ENCODE data around the gene PHF14. TPM values are rescaled to one million over a fixed set of nuclear protein-coding genes. Genes with fewer than 3 reads are reported as not detected.

Gene PHF14
- total and polyA plus RNA-seq, 4 experiments from 2014 or later, result 6.7 to 34.0 (median 22.6) TPM

GRCh38 chr7:11207565-11207964 is 233.9 kb downstream of the PHF14 start:
- H3K27me3 ChIP-seq (ENCODE audit: insufficient read depth, low read length), result no peaks in the 10 kb centered on the region
- peaks cover 0 to 4% of the 10 kb centered on the region in 2 donors for H3K27me3 Mint-ChIP-seq
- H3K27ac Mint-ChIP-seq, result no peak overlapping the region
- intact Hi-C loops (cut with micrococcal nuclease), result no loop called here
- H3K9me3 Mint-ChIP-seq, result no peaks in the 10 kb centered on the region
- H3K4me3 ChIP-seq (ENCODE audit: low read length in 2 of 2), result no peak overlapping the region
- H3K4me3 Mint-ChIP-seq, result no peak overlapping the region
- H3K36me3 ChIP-seq (ENCODE audit: insufficient read depth, low read length), result no peaks in the 10 kb centered on the region
- no peak for DNase-seq
- H3K36me3 Mint-ChIP-seq, result no peaks in the 10 kb centered on the region
- H3K27ac ChIP-seq (ENCODE audit: low read depth, low read length), result no peak overlapping the region
- CTCF ChIA-PET (ENCODE audit: partially characterized antibody), result no interaction called here
- POLR2A ChIA-PET (ENCODE audit: partially characterized antibody), result no interaction called here
- no peaks in the 10 kb centered on the region for H3K4me1 ChIP-seq (ENCODE audit: insufficient read depth, low read length)
- H3K4me1 Mint-ChIP-seq, result peaks cover 0 to 2% (median 0%) of the 10 kb centered on the region in 4 donors
- H3K9me3 ChIP-seq (ENCODE audit: control insufficient read depth in 1 of 2, low read length in 2 of 2), result no peaks in the 10 kb centered on the region

- no peaks in the 10 kb centered on the region for H3K4me1 ChIP-seq (ENCODE audit: insufficient read depth, low read length)
- H3K27ac ChIP-seq (ENCODE audit: low read depth, low read length), result no peak overlapping the region
- DNase-seq, result no peak
- no peaks in the 10 kb centered on the region for H3K9me3 Mint-ChIP-seq
- peaks cover 0 to 4% of the 10 kb centered on the region in 2 donors for H3K27me3 Mint-ChIP-seq
- no peaks in the 10 kb centered on the region for H3K9me3 ChIP-seq (ENCODE audit: control insufficient read depth in 1 of 2, low read length in 2 of 2)
- no peaks in the 10 kb centered on the region for H3K36me3 Mint-ChIP-seq
- ChIA-PET CTCF (ENCODE audit: partially characterized antibody) (no interaction called here), POLR2A (ENCODE audit: partially characterized antibody) (no interaction called here)
- H3K27me3 ChIP-seq (ENCODE audit: insufficient read depth, low read length), result no peaks in the 10 kb centered on the region
- H3K27ac Mint-ChIP-seq, result no peak overlapping the region
- no peak overlapping the region for H3K4me3 ChIP-seq (ENCODE audit: low read length in 2 of 2)
- H3K4me1 Mint-ChIP-seq, result peaks cover 0 to 2% (median 0%) of the 10 kb centered on the region in 4 donors
- no peak overlapping the region for H3K4me3 Mint-ChIP-seq
- no peaks in the 10 kb centered on the region for H3K36me3 ChIP-seq (ENCODE audit: insufficient read depth, low read length)
- intact Hi-C loops (cut with micrococcal nuclease), result no loop called here
Measured at GRCh38 chr7:11208883-11209465, 235.3 kb downstream of the PHF14 start.

GRCh38 chr7:11210374-11210773 is 236.7 kb downstream of the PHF14 start:
- ChIA-PET POLR2A (ENCODE audit: partially characterized antibody) (no interaction called here), CTCF (ENCODE audit: partially characterized antibody) (interaction anchor here (0.7 to 2.1 kb wide), 4 partner anchors 10 to 1814 kb away, joined by 3 to 9 read pairs (median 6); no protein-coding TSS in a partner anchor)
- Histone ChIP-seq H3K27ac (ENCODE audit: low read depth, low read length) (no peak overlapping the region), H3K4me1 (ENCODE audit: insufficient read depth, low read length) (no peaks in the 10 kb centered on the region), H3K9me3 (ENCODE audit: control insufficient read depth in 1 of 2, low read length in 2 of 2) (no peaks in the 10 kb centered on the region), H3K27me3 (ENCODE audit: insufficient read depth, low read length) (no peaks in the 10 kb centered on the region), H3K36me3 (ENCODE audit: insufficient read depth, low read length) (no peaks in the 10 kb centered on the region), H3K4me3 (ENCODE audit: low read length in 2 of 2) (no peak overlapping the region)
- Mint-ChIP-seq H3K4me1 (peaks cover 0 to 2% (median 0%) of the 10 kb centered on the region in 4 donors), H3K27ac (no peak overlapping the region), H3K27me3 (peaks cover 0 to 4% of the 10 kb centered on the region in 2 donors), H3K9me3 (peaks cover 0 to under 1% (median 0%) of the 10 kb centered on the region in 8 donors), H3K36me3 (no peaks in the 10 kb centered on the region), H3K4me3 (no peak overlapping the region)
- intact Hi-C loops (cut with micrococcal nuclease), result loop anchor here (5.0 kb wide), 1 partner anchor 308 kb away; no protein-coding TSS in a partner anchor
- no peak for DNase-seq

- H3K4me3 ChIP-seq (ENCODE audit: low read length in 2 of 2), result no peak overlapping the region
- intact Hi-C loops (cut with micrococcal nuclease), result loop anchor here (2.0 to 5.0 kb wide), 2 partner anchors 310 to 323 kb away; no protein-coding TSS in a partner anchor
- Mint-ChIP-seq H3K4me3 (no peak overlapping the region), H3K27me3 (peaks cover 0 to 1% of the 10 kb centered on the region in 2 donors), H3K27ac (no peak overlapping the region), H3K4me1 (peaks cover 0 to 2% (median 0%) of the 10 kb centered on the region in 4 donors), H3K36me3 (no peaks in the 10 kb centered on the region), H3K9me3 (peaks cover 0 to 3% (median 0%) of the 10 kb centered on the region in 8 donors)
- CTCF ChIA-PET (ENCODE audit: partially characterized antibody), result interaction anchor here (0.8 to 2.1 kb wide), 17 partner anchors 8 to 629 kb away, joined by 3 to 11 read pairs (median 5); a partner anchor contains a TSS
- H3K36me3 ChIP-seq (ENCODE audit: insufficient read depth, low read length), result no peaks in the 10 kb centered on the region
- H3K9me3 ChIP-seq (ENCODE audit: control insufficient read depth in 1 of 2, low read length in 2 of 2), result no peaks in the 10 kb centered on the region
- DNase-seq, result peak in 4 of 5 donors; percentile 21 to 45 (median 38)
- POLR2A ChIA-PET (ENCODE audit: partially characterized antibody), result no interaction called here
- no peaks in the 10 kb centered on the region for H3K27me3 ChIP-seq (ENCODE audit: insufficient read depth, low read length)
- no peak overlapping the region for H3K27ac ChIP-seq (ENCODE audit: low read depth, low read length)
- H3K4me1 ChIP-seq (ENCODE audit: insufficient read depth, low read length), result no peaks in the 10 kb centered on the region
Measured at GRCh38 chr7:11212080-11212711, 238.5 kb downstream of the PHF14 start.

GRCh38 chr7:11212816-11213215 is 239.1 kb downstream of the PHF14 start:
- no peak overlapping the region for H3K27ac Mint-ChIP-seq
- H3K4me3 Mint-ChIP-seq, result no peak overlapping the region
- ChIA-PET POLR2A (ENCODE audit: partially characterized antibody) (no interaction called here), CTCF (ENCODE audit: partially characterized antibody) (interaction anchor here (0.8 to 2.1 kb wide), 7 partner anchors 9 to 272 kb away, joined by 3 to 11 read pairs (median 4); a partner anchor contains a TSS)
- no peaks in the 10 kb centered on the region for H3K27me3 ChIP-seq (ENCODE audit: insufficient read depth, low read length)
- intact Hi-C loops (cut with micrococcal nuclease), result loop anchor here (2.0 to 5.0 kb wide), 2 partner anchors 311 to 324 kb away; no protein-coding TSS in a partner anchor
- DNase-seq, result no peak
- peaks cover 0 to 2% (median 0%) of the 10 kb centered on the region in 4 donors for H3K4me1 Mint-ChIP-seq
- no peaks in the 10 kb centered on the region for H3K36me3 ChIP-seq (ENCODE audit: insufficient read depth, low read length)
- H3K9me3 ChIP-seq (ENCODE audit: control insufficient read depth in 1 of 2, low read length in 2 of 2), result no peaks in the 10 kb centered on the region
- H3K4me3 ChIP-seq (ENCODE audit: low read length in 2 of 2), result no peak overlapping the region
- peaks cover 1 to 6% of the 10 kb centered on the region in 2 donors for H3K27me3 Mint-ChIP-seq
- H3K9me3 Mint-ChIP-seq, result peaks cover 0 to 3% (median 0%) of the 10 kb centered on the region in 8 donors
- H3K36me3 Mint-ChIP-seq, result no peaks in the 10 kb centered on the region
- H3K4me1 ChIP-seq (ENCODE audit: insufficient read depth, low read length), result no peaks in the 10 kb centered on the region
- H3K27ac ChIP-seq (ENCODE audit: low read depth, low read length), result no peak overlapping the region

GRCh38 chr7:11213266-11213665 is 239.6 kb downstream of the PHF14 start:
- Mint-ChIP-seq H3K4me3 (no peak overlapping the region), H3K36me3 (no peaks in the 10 kb centered on the region)
- DNase-seq, result no peak

GRCh38 chr7:11216276-11216675 is 242.6 kb downstream of the PHF14 start:
- Histone ChIP-seq H3K27ac (ENCODE audit: low read depth, low read length) (no peak overlapping the region), H3K4me3 (ENCODE audit: low read length in 2 of 2) (no peak overlapping the region), H3K27me3 (ENCODE audit: insufficient read depth, low read length) (no peaks in the 10 kb centered on the region), H3K36me3 (ENCODE audit: insufficient read depth, low read length) (no peaks in the 10 kb centered on the region), H3K9me3 (ENCODE audit: control insufficient read depth in 1 of 2, low read length in 2 of 2) (no peaks in the 10 kb centered on the region), H3K4me1 (ENCODE audit: insufficient read depth, low read length) (no peaks in the 10 kb centered on the region)
- peaks cover 0 to 2% (median 0%) of the 10 kb centered on the region in 4 donors for H3K4me1 Mint-ChIP-seq
- POLR2A ChIA-PET (ENCODE audit: partially characterized antibody), result no interaction called here
- H3K27me3 Mint-ChIP-seq, result peaks cover 1 to 9% of the 10 kb centered on the region in 2 donors
- H3K4me3 Mint-ChIP-seq, result no peak overlapping the region
- H3K27ac Mint-ChIP-seq, result no peak overlapping the region
- intact Hi-C loops (cut with micrococcal nuclease), result no loop called here
- no peaks in the 10 kb centered on the region for H3K36me3 Mint-ChIP-seq
- DNase-seq, result no peak
- H3K9me3 Mint-ChIP-seq, result peaks cover 0 to 3% (median 0%) of the 10 kb centered on the region in 8 donors
- CTCF ChIA-PET (ENCODE audit: partially characterized antibody), result interaction anchor here (2.1 kb wide), 1 partner anchor 10 kb away, joined by 6 read pairs; no protein-coding TSS in a partner anchor

More at GRCh38 chr7:11213266-11213665, 239.6 kb downstream of the PHF14 start:
- ChIA-PET POLR2A (ENCODE audit: partially characterized antibody) (no interaction called here), CTCF (ENCODE audit: partially characterized antibody) (interaction anchor here (0.7 to 1.7 kb wide), 2 partner anchors 11 to 16 kb away, joined by 3 read pairs; no protein-coding TSS in a partner anchor)
- Histone ChIP-seq H3K36me3 (ENCODE audit: insufficient read depth, low read length) (no peaks in the 10 kb centered on the region), H3K9me3 (ENCODE audit: control insufficient read depth in 1 of 2, low read length in 2 of 2) (no peaks in the 10 kb centered on the region), H3K4me1 (ENCODE audit: insufficient read depth, low read length) (no peaks in the 10 kb centered on the region), H3K27me3 (ENCODE audit: insufficient read depth, low read length) (no peaks in the 10 kb centered on the region), H3K4me3 (ENCODE audit: low read length in 2 of 2) (no peak overlapping the region), H3K27ac (ENCODE audit: low read depth, low read length) (no peak overlapping the region)
- Mint-ChIP-seq H3K4me1 (peaks cover 0 to 2% (median 0%) of the 10 kb centered on the region in 4 donors), H3K27ac (no peak overlapping the region), H3K27me3 (peaks cover 1 to 7% of the 10 kb centered on the region in 2 donors), H3K9me3 (peaks cover 0 to 3% (median 0%) of the 10 kb centered on the region in 8 donors)
- intact Hi-C loops (cut with micrococcal nuclease), result loop anchor here (2.0 to 5.0 kb wide), 2 partner anchors 311 to 324 kb away; no protein-coding TSS in a partner anchor
